Measurements from ENCODE around the gene TUBE1. TPM values are rescaled to one million over a fixed set of nuclear protein-coding genes. Genes with fewer than 3 reads are reported as not detected.

TUBE1 gene
- polyA plus RNA-seq, 1 experiment, result 24.3 TPM

Other genes with a start within 250 kb of the TUBE1 start
- 25.2 and 29.0 TPM in 2 replicates for gene FYN, start 214.0 kb downstream of the TUBE1 start, polyA plus RNA-seq (2011; rRNA removed)
- gene CCN6, start 33.4 kb downstream of the TUBE1 start, polyA plus RNA-seq (2011; rRNA removed), result not detected in 2 replicates
- 55.0 and 55.9 TPM in 2 replicates for gene FAM229B, start 109 bp upstream of the TUBE1 start, polyA plus RNA-seq (2011; rRNA removed)
- 231 and 246 TPM in 2 replicates for gene LAMA4, start 167.1 kb upstream of the TUBE1 start, polyA plus RNA-seq (2011; rRNA removed)